NCI-H146 treated with DMSO at 0.1 percent for 48 hours (cell line): ENCODE results near the gene METTL24.

Experiments used
- DNase-seq: peaks from one replicate; lab custom pipeline; 2025; ENCODE audit not compliant: unreplicated experiment; lab: John Stamatoyannopoulos, UW

METTL24 gene

GRCh38 chr6:110357664-110358552 lies at the start of gene METTL24:
METTL24 (minus strand) TSS chr6:110358349; CDS start chr6:110358272, 77 bp downstream.
- peak; percentile 10 for DNase-seq

GRCh38 chr6:110404607-110405006 lies 46.5 kb upstream of the METTL24 start:
- no peak for DNase-seq

GRCh38 chr6:110401585-110402176 lies 43.5 kb upstream of the METTL24 start:
- DNase-seq: no peak

- no peak for DNase-seq
Measured at GRCh38 chr6:110400208-110400607, 42.1 kb upstream of the METTL24 start.

- DNase-seq: no peak
Measured at GRCh38 chr6:110399219-110400071, 41.3 kb upstream of the METTL24 start.

GRCh38 chr6:110398778-110399177 lies 40.6 kb upstream of the METTL24 start:
- DNase-seq: no peak

GRCh38 chr6:110395221-110395620 lies 37.1 kb upstream of the METTL24 start:
- no peak for DNase-seq

- DNase-seq: no peak
Measured at GRCh38 chr6:110394409-110394808, 36.3 kb upstream of the METTL24 start.

GRCh38 chr6:110392727-110393126 lies 34.6 kb upstream of the METTL24 start:
- no peak for DNase-seq

- no peak for DNase-seq
Measured at GRCh38 chr6:110390404-110390803, 32.3 kb upstream of the METTL24 start.

GRCh38 chr6:110389689-110390382 lies 31.7 kb upstream of the METTL24 start:
- DNase-seq: peak; percentile 31

GRCh38 chr6:110387986-110388385 lies 29.8 kb upstream of the METTL24 start:
- no peak for DNase-seq

- DNase-seq: no peak
Measured at GRCh38 chr6:110385458-110385863, 27.3 kb upstream of the METTL24 start.

- DNase-seq: no peak
Measured at GRCh38 chr6:110378552-110378951, 20.4 kb upstream of the METTL24 start.

- DNase-seq: no peak
Measured at GRCh38 chr6:110369066-110369465, 10.9 kb upstream of the METTL24 start.

- DNase-seq: no peak
Measured at GRCh38 chr6:110368284-110368683, 10.1 kb upstream of the METTL24 start.

- no peak for DNase-seq
Measured at GRCh38 chr6:110367825-110368224, 9.7 kb upstream of the METTL24 start.

- no peak for DNase-seq
Measured at GRCh38 chr6:110366975-110367374, 8.8 kb upstream of the METTL24 start.

GRCh38 chr6:110366256-110366655 lies 8.1 kb upstream of the METTL24 start:
- no peak for DNase-seq

GRCh38 chr6:110364364-110365105 lies 6.4 kb upstream of the METTL24 start:
- no peak for DNase-seq
